ENCODE results near the gene KRTDAP. TPM values are rescaled to one million over a fixed set of nuclear protein-coding genes. Genes with fewer than 3 reads are reported as not detected.
A peak's percentile ranks its signal among the peaks of the same experiment; 100 is the strongest.

The KRTDAP gene
- polyA plus RNA-seq, 1 of the 3 experiments (the other 2 are of a cell fraction) = not detected

- Histone ChIP-seq H2AFZ (ENCODE audit: low read depth) (no peak overlapping the region), H3K4me2 (no peak overlapping the region), H4K20me1 (ENCODE audit: insufficient read depth) (no peaks in the 10 kb centered on the region), H3K9me3 (no peaks in the 10 kb centered on the region), H3K27ac (ENCODE audit: low read depth in 2 of 2, low read length in 1 of 2) (no peak overlapping the region), H3F3A (replicated peaks; ENCODE audit: insufficient read depth) (no peaks in the 10 kb centered on the region), H3K9me2 (no peaks in the 10 kb centered on the region), H3K79me2 (ENCODE audit: insufficient read depth) (no peaks in the 10 kb centered on the region), H3K27me3 (ENCODE audit: insufficient read depth) (peaks cover 89% of the 10 kb centered on the region), H3K4me1 (ENCODE audit: control insufficient read depth in 1 of 2, insufficient read depth in 2 of 2, low read depth in 1 of 2, low read length in 1 of 2) (peaks cover 0 to 2% of the 10 kb centered on the region in 2 experiments; a peak in 1 of 4 replicates), H3K4me3 (ENCODE audit: low read depth in 2 of 2, low read length in 1 of 2) (no peak overlapping the region), H3K9ac (no peak overlapping the region), H3K36me3 (replicated peaks in 1 of 2; ENCODE audit: control insufficient read depth in 1 of 2, insufficient read depth in 2 of 2, low read length in 1 of 2) (no peaks in the 10 kb centered on the region)
- DNase-seq = no peak
- ChIA-PET POLR2A (no interaction called here), CTCF (interaction anchor here (1.0 to 8.1 kb wide), 3 partner anchors 13 to 139 kb away, joined by 3 to 127 read pairs (median 111); partner anchors contain the start of gene FFAR3)
- TF ChIP-seq MXI1 (IDR thresholded peaks at IDR 0.05; ENCODE audit: low read depth, low read length) (no peak), RFX5 (IDR thresholded peaks at IDR 0.05; ENCODE audit: low read length) (no peak), GABPA (IDR thresholded peaks at IDR 0.05; ENCODE audit: low read depth) (no peak)
- 26% methylated on average over 9 of the region's 9 CpGs for WGBS (ENCODE audit: low lambda C conversion rate)
Measured at GRCh38 chr19:35493971-35494370, 3.7 kb upstream of the KRTDAP start.

GRCh38 chr19:35491836-35492360 is 1.6 kb upstream of the KRTDAP start:
- peaks cover 0 to 2% of the 10 kb centered on the region in 2 experiments; a peak in 1 of 4 replicates for H3K4me1 ChIP-seq (ENCODE audit: control insufficient read depth in 1 of 2, insufficient read depth in 2 of 2, low read depth in 1 of 2, low read length in 1 of 2)
- no peak overlapping the region for H3K4me3 ChIP-seq (ENCODE audit: low read depth in 2 of 2, low read length in 1 of 2)
- H2AFZ ChIP-seq (ENCODE audit: low read depth) = no peak overlapping the region
- peaks cover 87% of the 10 kb centered on the region for H3K27me3 ChIP-seq (ENCODE audit: insufficient read depth)
- TF ChIP-seq FOXJ3 (CRISPR knock-in tag; IDR thresholded peaks at IDR 0.05) (no peak), SMC3 (IDR thresholded peaks at IDR 0.05; ENCODE audit: low read depth, low read length) (no peak), ELF1 (IDR thresholded peaks at IDR 0.05) (no peak), TEAD4 (IDR thresholded peaks at IDR 0.05; ENCODE audit: borderline replicate concordance, insufficient read depth) (no peak), JUND (IDR thresholded peaks at IDR 0.05) (no peak), MEF2A (IDR thresholded peaks at IDR 0.05; ENCODE audit: borderline replicate concordance, low read depth) (no peak)
- no peaks in the 10 kb centered on the region for H3K9me2 ChIP-seq
- ChIA-PET CTCF (interaction anchor here (1.0 to 8.1 kb wide), 5 partner anchors 15 to 144 kb away, joined by 3 to 127 read pairs (median 5); partner anchors contain the start of gene FFAR1), POLR2A (no interaction called here)
- H3K79me2 ChIP-seq (ENCODE audit: insufficient read depth) = no peaks in the 10 kb centered on the region
- H3K4me2 ChIP-seq = no peak overlapping the region
- no peak for DNase-seq
- H4K20me1 ChIP-seq (ENCODE audit: insufficient read depth) = no peaks in the 10 kb centered on the region
- no peaks in the 10 kb centered on the region for H3F3A ChIP-seq (replicated peaks; ENCODE audit: insufficient read depth)
- H3K36me3 ChIP-seq (replicated peaks in 1 of 2; ENCODE audit: control insufficient read depth in 1 of 2, insufficient read depth in 2 of 2, low read length in 1 of 2) = no peaks in the 10 kb centered on the region
- no peak overlapping the region for H3K9ac ChIP-seq
- no peak overlapping the region for H3K27ac ChIP-seq (ENCODE audit: low read depth in 2 of 2, low read length in 1 of 2)
- 13% methylated on average over 8 of the region's 9 CpGs for WGBS (ENCODE audit: low lambda C conversion rate)
- no peaks in the 10 kb centered on the region for H3K9me3 ChIP-seq

- DNase-seq = no peak
- Histone ChIP-seq H3K4me1 (ENCODE audit: control insufficient read depth in 1 of 2, insufficient read depth in 2 of 2, low read depth in 1 of 2, low read length in 1 of 2) (no peaks in the 10 kb centered on the region; a peak in 1 of 4 replicates), H4K20me1 (ENCODE audit: insufficient read depth) (no peaks in the 10 kb centered on the region), H3K79me2 (ENCODE audit: insufficient read depth) (no peaks in the 10 kb centered on the region), H2AFZ (ENCODE audit: low read depth) (no peak overlapping the region), H3K4me3 (ENCODE audit: low read depth in 2 of 2, low read length in 1 of 2) (no peak overlapping the region), H3K4me2 (no peak overlapping the region), H3K9me2 (no peaks in the 10 kb centered on the region), H3F3A (replicated peaks; ENCODE audit: insufficient read depth) (no peaks in the 10 kb centered on the region), H3K9ac (no peak overlapping the region), H3K27ac (ENCODE audit: low read depth in 2 of 2, low read length in 1 of 2) (no peak overlapping the region), H3K27me3 (ENCODE audit: insufficient read depth) (peaks cover 87% of the 10 kb centered on the region), H3K36me3 (replicated peaks in 1 of 2; ENCODE audit: control insufficient read depth in 1 of 2, insufficient read depth in 2 of 2, low read length in 1 of 2) (no peaks in the 10 kb centered on the region), H3K9me3 (no peaks in the 10 kb centered on the region)
- TF ChIP-seq USF1 (IDR thresholded peaks at IDR 0.05; ENCODE audit: borderline replicate concordance, low read depth) (peak; percentile 23; the same call in 1 of the 2 replicates), NRF1 (IDR thresholded peaks at IDR 0.05; ENCODE audit: low read depth, low read length) (no peak), FOSL2 (IDR thresholded peaks at IDR 0.05; ENCODE audit: borderline replicate concordance, low read depth) (no peak), SIN3A (IDR thresholded peaks at IDR 0.05; ENCODE audit: borderline replicate concordance, low read depth, low read length) (no peak), EZH2phosphoT487 (IDR thresholded peaks at IDR 0.05; ENCODE audit: borderline replicate concordance, low read depth) (no peak), RFX5 (IDR thresholded peaks at IDR 0.05; ENCODE audit: low read length) (no peak), POLR2AphosphoS5 (IDR thresholded peaks at IDR 0.05; ENCODE audit: low read depth, low read length) (no peak), TCF12 (IDR thresholded peaks at IDR 0.05) (no peak)
- CTCF ChIA-PET = interaction anchor here (0.7 to 2.7 kb wide), 5 partner anchors 8 to 136 kb away, joined by 3 to 13 read pairs (median 5); no protein-coding TSS in a partner anchor
- POLR2A ChIA-PET = no interaction called here
- WGBS (ENCODE audit: low lambda C conversion rate) = 28% methylated on average over 16 of the region's 16 CpGs
Measured at GRCh38 chr19:35488677-35489076, 1.6 kb downstream of the KRTDAP start.

Measured in SK-N-SH (cell line).